HepG2 (cell line): ENCODE data around the gene PAQR5. TPM values are rescaled to one million over a fixed set of nuclear protein-coding genes. Genes with fewer than 3 reads are reported as not detected.
A peak's percentile ranks its signal among the peaks of the same experiment; 100 is the strongest.

Source experiments
- ATAC-seq: fragments of 200-7000 bp; cut with Tn5 transposase; 3 replicates; pipeline ENCODE4 v1.9.1; 2020; ENCODE audit warnings: mild to moderate bottlenecking, moderate library complexity
- BruUV-seq: library from RNA; stranded (reverse); fragments of 400-500 nt; replicated peaks from 2 replicates; lab custom pipeline; 2021; lab: Mats Ljungman, UMichigan
- CTCF ChIA-PET: fragments of 300-600 bp; formaldehyde crosslinking; extraction: SDS; loops from one replicate; lab custom pipeline; 2021; ENCODE audit warnings: low total read pairs, inconsistent platforms, low intra/inter-chr PET ratio; lab: Yijun Ruan, JAX
- POLR2A ChIA-PET: fragments of 350-600 bp; sonication (Branson Sonifier 250); formaldehyde crosslinking; loops from one replicate; lab custom pipeline; 2020; ENCODE audit warnings: antibody characterized with exemption, inconsistent platforms; lab: Yijun Ruan, JAX
- DNase-seq: peaks from one replicate; pipeline ENCODE4 v3.0.0-alpha.2; 2015; ENCODE audit warnings: low spot score
- FAIRE-seq: peaks from 3 replicates; lab custom pipeline; 2011; peaks lifted over from hg19 to GRCh38; lab: Jason Lieb, UNC
- H2AFZ ChIP-seq: one replicate; pipeline ENCODE4 v1.6.1; 2011; ENCODE audit warnings: low read length, inconsistent platforms
- H3K27ac ChIP-seq: fragments of 300-600 bp; 3 replicates; pipeline ENCODE4 v1.8.0; 2011; ENCODE audit warnings: mixed run types, mild to moderate bottlenecking, mixed read lengths, low read length, inconsistent platforms; ENCODE audit not compliant: insufficient read depth; ENCODE audit errors: extremely low read length
- H3K27me3 ChIP-seq, 2 experiments: fragments of 200-600 bp in 1 of 2; 2 replicates in 1 of 2; 3 replicates in 1 of 2; pipeline versions ENCODE4 v1.6.0 to v1.8.0; 2011; ENCODE audit warnings: low read length in 2 of 2, mild to moderate bottlenecking in 2 of 2, moderate library complexity in 2 of 2, inconsistent platforms in 1 of 2; ENCODE audit not compliant: insufficient read depth in 2 of 2, control insufficient read depth in 1 of 2
- H3K36me3 ChIP-seq, 2 experiments: fragments of 200-600 bp in 1 of 2; replicated peaks in 1 of 2; 2 replicates in 1 of 2; 3 replicates in 1 of 2; pipeline versions ENCODE4 v1.5.1 to v1.8.0; 2011; ENCODE audit warnings: low read length in 2 of 2, inconsistent platforms in 1 of 2; ENCODE audit not compliant: insufficient read depth in 2 of 2, control insufficient read depth in 1 of 2
- H3K4me1 ChIP-seq: 2 replicates; pipeline ENCODE4 v1.5.1; 2012; ENCODE audit warnings: low read length, inconsistent platforms; ENCODE audit not compliant: insufficient read depth
- H3K4me2 ChIP-seq: 2 replicates; pipeline ENCODE4 v1.6.0; 2011; ENCODE audit warnings: low read depth, low read length, inconsistent platforms
- H3K4me3 ChIP-seq, 3 experiments: fragments of 200-600 bp in 1 of 3; sonication (generic), shearing (Covaris generic) in 1 of 3; replicated peaks in 1 of 3; 2 replicates each; pipeline ENCODE4 v1.5.1; 2011 to 2016; ENCODE audit warnings: low read length in 3 of 3, inconsistent platforms in 2 of 3, low read depth in 2 of 3, mild to moderate bottlenecking in 2 of 3, control low read depth in 1 of 3, mixed read lengths in 1 of 3; ENCODE audit not compliant: insufficient read depth in 1 of 3
- H3K79me2 ChIP-seq: one replicate; pipeline ENCODE4 v1.6.1; 2011; ENCODE audit warnings: low read length, inconsistent platforms; ENCODE audit not compliant: insufficient read depth
- H3K9ac ChIP-seq: 2 replicates; pipeline ENCODE4 v1.6.0; 2011; ENCODE audit warnings: mild to moderate bottlenecking, low read depth, low read length, inconsistent platforms; ENCODE audit not compliant: insufficient read depth
- H3K9me3 ChIP-seq: 2 replicates; pipeline ENCODE4 v1.5.1; 2012; ENCODE audit warnings: mild to moderate bottlenecking, low read length
- H4K20me1 ChIP-seq: 2 replicates; pipeline ENCODE4 v1.6.0; 2011; ENCODE audit warnings: inconsistent platforms, mild to moderate bottlenecking, low read length, moderate library complexity; ENCODE audit not compliant: insufficient read depth
- CENPX ChIP-seq: sonication (generic); formaldehyde crosslinking; IDR thresholded peaks from 2 replicates; pipeline ENCODE4 v1.9.0; 2021; ENCODE audit warnings: mild to moderate bottlenecking, missing genetic modification reagents, moderate library complexity
- CTCF ChIP-seq: sonication (generic); formaldehyde crosslinking; IDR thresholded peaks from 2 replicates; pipeline ENCODE4 v1.5.0; 2020; ENCODE audit warnings: mild to moderate bottlenecking, missing genetic modification reagents, moderate library complexity
- DNMT1 ChIP-seq: sonication (generic); formaldehyde crosslinking; IDR thresholded peaks from 2 replicates; pipeline ENCODE4 v1.5.1; 2020; ENCODE audit warnings: mild to moderate bottlenecking, missing genetic modification reagents
- ELF3 ChIP-seq: IDR thresholded peaks from 2 replicates; pipeline ENCODE4 v1.6.1; 2016; ENCODE audit warnings: missing genetic modification reagents, missing compliant biosample characterization
- ETS1 ChIP-seq: sonication (generic); formaldehyde crosslinking; IDR thresholded peaks from 2 replicates; pipeline ENCODE4 v1.4.0; 2020; ENCODE audit warnings: missing genetic modification reagents
- JUND ChIP-seq: sonication (generic); formaldehyde crosslinking; IDR thresholded peaks from 2 replicates; pipeline ENCODE4 v1.8.0; 2022; ENCODE audit warnings: mild to moderate bottlenecking, missing genetic modification reagents
- TEAD2 ChIP-seq: sonication (generic); formaldehyde crosslinking; IDR thresholded peaks from 2 replicates; pipeline ENCODE4 v1.9.0; 2021; ENCODE audit warnings: missing genetic modification reagents
- ZNF180 ChIP-seq: sonication (generic); formaldehyde crosslinking; IDR thresholded peaks from 2 replicates; pipeline ENCODE4 v1.4.0; 2020; ENCODE audit warnings: low read depth, missing genetic modification reagents, borderline replicate concordance
- ZNF382 ChIP-seq: sonication (generic); formaldehyde crosslinking; IDR thresholded peaks from 2 replicates; pipeline ENCODE4 v1.5.0; 2020; ENCODE audit warnings: missing genetic modification reagents, mild to moderate bottlenecking, borderline replicate concordance
- ZNF670 ChIP-seq: sonication (generic); formaldehyde crosslinking; IDR thresholded peaks from 2 replicates; pipeline ENCODE4 v1.8.0; 2022; ENCODE audit warnings: mild to moderate bottlenecking, missing genetic modification reagents, borderline replicate concordance
- ZNF792 ChIP-seq: IDR thresholded peaks from 2 replicates; pipeline ENCODE4 v1.6.1; 2016
- WGBS: methylation state at CpG from one replicate; pipeline ENCODE4 v1.1.6; 2017; ENCODE audit warnings: low lambda C conversion rate; 5-methylcytosine and 5-hydroxymethylcytosine counted together
- in situ Hi-C: cut with HindIII; loops from 2 replicates; pipeline ENCODE4 v1.10.0; 2017; ENCODE audit warnings: low pct_unique_long_range_greater_than_20kb; ENCODE audit not compliant: extremely low pct_ligation_motif_present
- intact Hi-C: fragments of 100-400 bp; cut with micrococcal nuclease; formaldehyde crosslinking; loops from one replicate; pipeline ENCODE4 v1.10.0; 2022; ENCODE audit not compliant: unreplicated experiment
- polyA plus RNA-seq, 8 experiments: library from polyadenylated mRNA; depleted of rRNA in 3 of 8; stranded (reverse) in 7 of 8; unstranded in 1 of 8; fragments of >200 nt; fragmentation: Illumina TruSeq in 4 of 8; extraction: Trizol in 4 of 8; gene quantifications; 2 replicates each; pipeline versions ENCODE4 v1.2.1 to v1.2.3, GENCODE V29; 2011 to 2016; ENCODE audit warnings: low read depth in 4 of 8, missing spikeins in 1 of 8, mixed read lengths in 1 of 8; ENCODE audit not compliant: insufficient read depth in 1 of 8
- total RNA-seq, 5 experiments: library from RNA; depleted of rRNA; stranded (reverse); fragments of >200 nt; fragmentation: Illumina TruSeq; extraction: Trizol; gene quantifications; 2 replicates each; pipeline ENCODE4 v1.2.3, GENCODE V29; 2016; ENCODE audit warnings: low read depth in 1 of 5

The PAQR5 gene
- total and polyA plus RNA-seq, 2 of the 13 experiments (the other 11 are each of a cell fraction or from before 2014, with no cell fraction given) = 0.53 to 1.3 TPM

DNA sequence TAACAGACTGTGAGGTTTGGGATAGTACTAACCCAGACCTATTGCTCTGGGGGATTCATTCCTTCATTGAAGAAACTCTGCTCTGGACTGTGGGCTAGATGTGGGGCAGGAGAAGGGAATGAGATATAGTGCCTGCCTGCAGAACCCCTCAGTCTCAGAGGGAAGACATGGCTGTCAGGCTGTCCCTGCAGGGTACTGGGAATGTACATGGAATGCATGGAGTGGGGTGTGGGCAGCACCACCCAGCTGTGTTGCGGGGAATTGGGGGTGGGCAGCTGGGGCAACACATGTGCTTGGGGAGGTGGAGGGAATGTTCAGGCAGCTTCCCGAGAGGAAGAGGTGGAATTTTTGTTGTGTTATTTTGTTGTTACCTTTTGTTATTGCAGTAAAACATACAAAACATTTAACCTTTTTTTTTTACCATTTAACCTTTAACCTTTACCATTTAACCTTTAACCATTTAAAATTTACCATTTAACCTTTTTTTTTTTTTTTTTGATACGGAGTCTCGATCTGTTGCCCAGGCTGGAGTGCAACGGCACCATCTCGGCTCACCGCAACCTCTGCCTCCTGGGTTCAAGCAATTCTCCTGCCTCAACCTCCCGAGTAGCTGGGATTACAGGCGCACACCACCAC, 7.3 kb downstream of the PAQR5 start:
- intact Hi-C loops = no loop called here
- H3K36me3 ChIP-seq = no peaks in the 10 kb centered on the region
- POLR2A ChIA-PET = no interaction called here
- no peak overlapping the region for H3K9ac ChIP-seq
- H3K27ac ChIP-seq = no peak overlapping the region
- no peak for FAIRE-seq
- CTCF ChIA-PET = no interaction called here
- H3K9me3 ChIP-seq = no peaks in the 10 kb centered on the region
- in situ Hi-C loops = no loop called here
- H3K27me3 ChIP-seq = peaks cover 0 to 7% of the 10 kb centered on the region in 2 experiments; a peak in 2 of 5 replicates
- no peaks in the 10 kb centered on the region for H3K79me2 ChIP-seq
- WGBS = 72% methylated on average over 9 of the region's 9 CpGs
- H3K4me2 ChIP-seq = peak overlapping the region; percentile 77
- no peak overlapping the region for H2AFZ ChIP-seq
- BruUV-seq = no TSS peak
- H3K4me1 ChIP-seq = peaks cover 27% of the 10 kb centered on the region
- TF ChIP-seq TEAD2 (CRISPR knock-in tag) (no peak), ZNF180 (CRISPR knock-in tag) (no peak), ETS1 (CRISPR knock-in tag) (no peak), JUND (no peak), ZNF670 (CRISPR knock-in tag) (no peak), ELF3 (0 out of 2 replicates have a peak, but pooled peaks have one; percentile 4), DNMT1 (CRISPR knock-in tag) (no peak)
- TF ChIP-seq, all 625 proteins: peak for 1
- Histone ChIP-seq H3K4me3 (peak overlapping the region in 2 of 3 experiments; percentile 22 to 62; a peak in 3 of 6 replicates), H4K20me1 (no peaks in the 10 kb centered on the region; the same call in 1 of the 2 replicates)
- peak; percentile 21 for ATAC-seq
- DNase-seq = no peak

GRCh38 chr15:69307939-69308338, 9.2 kb downstream of the PAQR5 start:
- WGBS = 10% methylated on average over 2 of the region's 3 CpGs
- peaks cover 27% of the 10 kb centered on the region for H3K4me1 ChIP-seq
- H3K27ac ChIP-seq = no peak overlapping the region
- no peaks in the 10 kb centered on the region for H3K36me3 ChIP-seq
- FAIRE-seq (no peak), ATAC-seq (no peak), DNase-seq (no peak)
- TF ChIP-seq ZNF792 (CRISPR knock-in tag) = no peak
- TF ChIP-seq CTCF = no peak
- no peak for TF ChIP-seq ZNF382
- no peak for TF ChIP-seq CENPX (CRISPR knock-in tag)
- peaks cover 0 to 6% of the 10 kb centered on the region in 2 experiments; a peak in 3 of 5 replicates for H3K27me3 ChIP-seq
- no peak overlapping the region for H3K9ac ChIP-seq
- no peak overlapping the region for H2AFZ ChIP-seq
- no peak overlapping the region for H3K4me2 ChIP-seq
- CTCF ChIA-PET = no interaction called here
- H3K4me3 ChIP-seq = no peak overlapping the region
- no peaks in the 10 kb centered on the region for H3K9me3 ChIP-seq
- H3K79me2 ChIP-seq = no peaks in the 10 kb centered on the region
- no TSS peak for BruUV-seq
- POLR2A ChIA-PET = no interaction called here
- H4K20me1 ChIP-seq = no peaks in the 10 kb centered on the region; the same call in 1 of the 2 replicates
- in situ Hi-C loops = no loop called here
- intact Hi-C loops = no loop called here
